COR-L47 (cell line): Measurements from ENCODE around the gene TMEM214.

Experiments used
- DNase-seq: peaks from one replicate; lab custom pipeline; 2025; lab: John Stamatoyannopoulos, UW

TMEM214 gene

GRCh38 chr2:27085062-27085672 is 52.4 kb downstream of the TMEM214 start:
- no peak for DNase-seq

GRCh38 chr2:27085673-27086089 is 52.9 kb downstream of the TMEM214 start:
- DNase-seq: peak; percentile 7

DNA sequence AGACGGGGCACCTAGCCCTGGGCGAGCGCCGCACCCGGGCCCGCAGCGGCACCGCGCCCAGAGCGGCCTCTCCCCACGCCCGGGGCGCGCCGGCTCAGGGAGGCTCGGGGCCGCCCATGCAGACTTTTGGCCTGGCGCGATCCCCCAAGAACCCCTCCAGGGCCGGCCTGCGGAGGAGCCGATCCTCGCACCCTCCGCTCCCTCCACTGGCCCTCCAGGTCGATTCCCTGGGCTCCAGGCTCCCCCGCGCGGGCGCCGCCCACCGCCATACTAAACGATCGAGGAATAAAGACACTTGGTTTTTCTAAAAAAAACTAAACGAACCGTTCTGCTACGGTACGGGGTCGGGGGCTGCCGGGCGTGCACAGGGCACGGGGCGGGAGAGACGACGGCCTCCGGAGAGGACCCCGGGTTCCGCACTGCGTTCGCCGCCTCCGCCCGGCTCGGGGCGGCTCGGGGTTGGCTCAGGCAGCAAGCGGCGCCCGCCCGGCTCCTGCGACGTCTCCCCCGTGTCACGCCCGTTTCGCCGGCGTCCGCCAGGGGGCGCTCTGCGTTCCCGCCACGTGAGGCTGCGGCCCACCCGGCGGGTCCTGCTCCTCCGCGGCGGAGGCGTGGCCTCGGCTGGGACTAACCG is 53.4 kb downstream of the TMEM214 start:
- DNase-seq: peak; percentile 87

- peak; percentile 65 for DNase-seq
These were observed 54.2 kb downstream of the TMEM214 start, which contains the start of gene KHK for GRCh38 chr2:27086724-27087593. KHK (plus strand) TSS chr2:27086772; CDS start chr2:27087260, 488 bp downstream.

DNA sequence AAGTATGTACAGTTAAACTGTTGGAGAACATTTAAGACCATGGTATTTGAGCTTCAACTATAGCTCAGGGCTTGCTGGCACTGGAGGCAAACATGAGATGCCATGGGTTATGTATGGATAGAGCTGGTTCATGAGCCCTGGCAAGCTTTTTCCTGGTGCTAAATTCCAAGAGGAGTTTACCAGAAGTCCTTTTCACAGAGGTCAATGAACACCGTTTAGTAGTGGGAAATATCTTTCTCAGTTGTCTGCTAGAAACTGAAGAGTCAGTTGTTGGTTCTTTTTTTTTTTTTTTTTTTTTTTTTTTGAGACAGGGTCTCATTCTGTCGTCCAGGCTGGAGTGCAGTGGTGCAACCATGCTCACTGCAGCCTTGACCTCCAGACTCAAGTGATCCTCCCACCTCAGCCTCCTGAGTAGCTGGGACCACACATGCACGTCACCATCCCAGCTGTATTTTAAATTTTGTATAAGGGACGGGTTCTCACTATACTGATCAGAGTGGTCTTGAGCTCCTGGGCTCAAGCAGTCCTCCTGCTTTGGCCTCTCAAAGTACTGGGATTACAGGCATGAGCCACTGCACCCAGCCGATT is 55.2 kb downstream of the TMEM214 start:
- DNase-seq: no peak

DNA sequence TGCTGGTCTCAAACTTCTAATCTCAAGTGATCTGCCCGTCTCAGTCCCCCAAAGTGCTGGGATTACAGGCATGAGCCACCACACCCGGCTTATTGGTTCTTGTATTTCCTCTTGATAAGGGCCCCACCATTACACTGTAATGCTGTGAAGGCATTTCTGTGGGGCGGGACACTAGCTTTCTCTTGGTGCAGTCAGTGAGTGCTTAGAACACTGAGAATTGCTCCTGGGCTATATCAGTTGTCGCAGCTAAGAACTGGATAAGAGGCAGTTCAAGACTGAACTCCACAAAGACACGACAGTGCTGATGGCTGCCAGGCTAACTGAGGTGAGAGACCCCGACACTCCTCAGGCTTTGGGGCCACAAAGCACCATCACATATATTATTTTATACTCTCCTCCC is 55.9 kb downstream of the TMEM214 start:
- no peak for DNase-seq

DNA sequence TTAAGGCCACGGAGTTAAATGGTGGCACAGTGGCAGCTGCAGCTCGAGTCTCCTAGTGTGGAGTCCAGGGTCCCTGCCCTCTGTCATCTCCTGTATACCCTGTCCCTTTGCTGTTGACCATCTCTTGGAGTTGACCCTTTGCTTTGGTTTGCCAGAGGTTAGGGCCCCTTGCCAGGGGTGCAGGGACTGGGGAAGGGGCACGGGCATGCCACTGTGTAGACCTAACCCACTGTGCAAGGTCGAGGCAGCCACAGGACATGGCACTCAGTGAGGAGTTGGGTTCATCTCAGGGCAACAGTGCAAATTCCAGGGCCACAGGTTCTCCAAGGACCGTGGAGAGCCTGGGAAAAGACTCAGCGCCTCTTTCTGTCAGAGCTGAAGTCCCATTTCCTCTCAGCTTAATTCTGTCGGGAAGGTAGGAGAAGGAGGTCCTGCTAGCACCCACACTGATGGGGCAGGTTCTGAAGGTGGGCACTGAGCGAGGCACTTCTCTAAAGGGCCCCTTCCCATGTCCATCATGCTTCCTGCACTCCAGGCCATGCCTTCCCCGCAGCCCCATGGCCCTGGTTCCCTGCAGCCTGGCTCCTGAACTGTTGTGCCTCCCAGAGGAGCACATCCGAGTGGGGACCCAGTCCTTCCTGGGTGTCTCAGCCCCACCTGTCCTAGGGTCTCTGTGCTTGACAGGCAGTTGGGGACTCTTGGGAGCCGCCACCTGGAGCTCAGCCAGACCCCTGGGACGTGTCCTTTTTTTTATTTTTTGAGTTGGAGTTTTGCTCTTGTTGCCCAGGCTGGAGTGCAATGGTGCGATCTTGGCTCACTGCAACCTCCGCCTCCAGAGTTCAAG is 56.6 kb downstream of the TMEM214 start:
- no peak for DNase-seq
